T-helper 1 cell treated with Interleukin-12 subunit alpha and Interleukin-12 subunit beta and Interleukin-4 antibody, amounts not matched to agents 30 μg/mL and 1 μg/mL, for 36 hours (primary cell): ENCODE results near the gene CYP2A7.
A peak's percentile ranks its signal among the peaks of the same experiment; 100 is the strongest.
"Not testable (repeated sequence)": the region's sequence is repeated elsewhere in the genome, so short reads cannot be mapped to it uniquely, and the experiment has no call there.

Source experiments
- H3K27ac Mint-ChIP-seq: one replicate; pipeline ENCODE4 v1.8.0; 2021; ENCODE audit warnings: mild to moderate bottlenecking, mixed read lengths
- H3K27me3 Mint-ChIP-seq: one replicate; pipeline ENCODE4 v1.8.0; 2021; ENCODE audit warnings: low read depth, mixed read lengths
- H3K36me3 Mint-ChIP-seq: one replicate; pipeline ENCODE4 v1.8.0; 2021; ENCODE audit warnings: low read depth, mixed read lengths
- H3K4me1 Mint-ChIP-seq: one replicate; pipeline ENCODE4 v1.8.0; 2021; ENCODE audit warnings: low read depth, mixed read lengths
- H3K4me3 Mint-ChIP-seq: one replicate; pipeline ENCODE4 v1.8.0; 2021; ENCODE audit warnings: mild to moderate bottlenecking, moderate library complexity, mixed read lengths
- H3K9me3 Mint-ChIP-seq: one replicate; pipeline ENCODE4 v1.8.0; 2021; ENCODE audit warnings: mixed read lengths

Gene CYP2A7, protein sequence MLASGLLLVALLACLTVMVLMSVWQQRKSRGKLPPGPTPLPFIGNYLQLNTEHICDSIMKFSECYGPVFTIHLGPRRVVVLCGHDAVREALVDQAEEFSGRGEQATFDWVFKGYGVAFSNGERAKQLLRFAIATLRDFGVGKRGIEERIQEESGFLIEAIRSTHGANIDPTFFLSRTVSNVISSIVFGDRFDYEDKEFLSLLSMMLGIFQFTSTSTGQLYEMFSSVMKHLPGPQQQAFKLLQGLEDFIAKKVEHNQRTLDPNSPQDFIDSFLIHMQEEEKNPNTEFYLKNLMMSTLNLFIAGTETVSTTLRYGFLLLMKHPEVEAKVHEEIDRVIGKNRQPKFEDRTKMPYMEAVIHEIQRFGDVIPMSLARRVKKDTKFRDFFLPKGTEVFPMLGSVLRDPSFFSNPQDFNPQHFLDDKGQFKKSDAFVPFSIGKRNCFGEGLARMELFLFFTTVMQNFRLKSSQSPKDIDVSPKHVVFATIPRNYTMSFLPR

GRCh38 chr19:40882062-40882461 is at the start of gene CYP2A7:
TSS of gene CYP2A7 (minus strand) at chr19:40882231. CDS start at chr19:40882210, 21 bp downstream.
- H3K36me3 Mint-ChIP-seq, H3K4me1 Mint-ChIP-seq, H3K9me3 Mint-ChIP-seq, H3K4me3 Mint-ChIP-seq: not testable (repeated sequence)
- Mint-ChIP-seq H3K27ac (peak within 1 kb of the TSS; percentile 5), H3K27me3 (peaks cover 61% of the 10 kb centered on the region)

DNA sequence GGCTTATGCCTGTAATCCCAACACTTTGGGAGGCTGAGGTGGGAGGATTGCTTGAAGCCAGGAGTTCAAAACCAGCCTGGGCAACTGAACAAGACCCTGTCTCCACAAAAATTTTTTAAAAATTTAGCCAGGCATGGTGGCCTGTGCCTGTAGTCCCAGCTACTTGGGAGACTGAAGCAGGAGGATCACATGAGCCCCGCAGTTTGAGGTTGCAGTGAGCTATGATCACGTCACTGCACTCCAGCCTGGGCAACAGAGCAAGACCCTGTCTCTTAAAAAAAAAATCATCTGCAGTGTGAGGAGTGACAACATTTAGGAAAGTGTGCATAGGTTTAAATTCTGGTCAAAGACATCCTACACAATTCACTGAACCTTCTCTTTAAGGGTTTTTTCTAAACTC is 48.8 kb upstream of the CYP2A7 start:
- peaks cover 41% of the 10 kb centered on the region for H3K27me3 Mint-ChIP-seq
- H3K36me3 Mint-ChIP-seq, H3K9me3 Mint-ChIP-seq: not testable (repeated sequence)

DNA sequence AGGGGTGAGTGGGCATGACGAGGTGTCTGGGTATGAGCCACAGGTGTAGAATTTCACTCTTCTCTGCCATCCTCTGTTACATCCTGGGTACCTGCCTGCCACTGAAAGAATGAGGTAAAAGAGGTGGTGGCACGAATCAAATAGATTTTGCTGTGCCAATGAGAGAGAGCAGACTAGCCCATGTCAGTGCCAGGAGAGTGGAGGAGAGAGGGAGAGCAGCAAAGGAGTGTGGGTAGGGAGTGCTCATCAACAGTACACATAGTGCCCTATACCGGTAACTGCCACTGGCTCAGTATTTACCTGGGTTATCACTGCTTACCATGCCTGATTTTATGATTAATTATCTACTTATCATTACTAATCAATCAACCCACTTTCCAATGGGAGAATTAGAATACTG is 47.9 kb upstream of the CYP2A7 start:
- H3K4me3 Mint-ChIP-seq, H3K4me1 Mint-ChIP-seq, H3K9me3 Mint-ChIP-seq, H3K36me3 Mint-ChIP-seq, H3K27ac Mint-ChIP-seq: not testable (repeated sequence)
- peaks cover 43% of the 10 kb centered on the region for H3K27me3 Mint-ChIP-seq

More for the DNA sequence above, 48.8 kb upstream of the CYP2A7 start:
- H3K4me1 Mint-ChIP-seq, H3K4me3 Mint-ChIP-seq, H3K27ac Mint-ChIP-seq: not testable (repeated sequence)

DNA sequence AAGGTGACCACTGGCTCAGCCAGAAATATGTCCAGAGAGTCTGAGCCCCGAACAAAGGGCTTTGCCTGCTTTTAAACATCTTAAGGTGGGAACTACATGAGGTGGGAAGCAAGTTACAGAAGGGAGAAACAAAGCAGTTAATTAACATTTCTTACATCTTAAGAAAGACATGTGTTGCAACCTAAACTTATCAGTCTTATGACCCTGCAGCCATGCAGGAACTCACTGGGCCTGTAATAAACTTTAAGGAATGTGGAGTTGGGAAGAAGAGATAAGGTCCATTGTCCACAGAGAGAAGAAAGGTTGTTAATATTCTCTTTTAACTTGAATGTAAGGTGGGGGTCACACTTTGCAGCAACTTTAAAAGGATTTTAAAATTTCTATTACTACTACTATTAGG is 46.8 kb upstream of the CYP2A7 start:
- H3K27me3 Mint-ChIP-seq: peaks cover 43% of the 10 kb centered on the region
- no peak overlapping the region for H3K4me3 Mint-ChIP-seq
- no peak overlapping the region for H3K27ac Mint-ChIP-seq
- H3K9me3 Mint-ChIP-seq: peaks cover 3% of the 10 kb centered on the region
- H3K4me1 Mint-ChIP-seq: no peaks in the 10 kb centered on the region
- no peaks in the 10 kb centered on the region for H3K36me3 Mint-ChIP-seq

DNA sequence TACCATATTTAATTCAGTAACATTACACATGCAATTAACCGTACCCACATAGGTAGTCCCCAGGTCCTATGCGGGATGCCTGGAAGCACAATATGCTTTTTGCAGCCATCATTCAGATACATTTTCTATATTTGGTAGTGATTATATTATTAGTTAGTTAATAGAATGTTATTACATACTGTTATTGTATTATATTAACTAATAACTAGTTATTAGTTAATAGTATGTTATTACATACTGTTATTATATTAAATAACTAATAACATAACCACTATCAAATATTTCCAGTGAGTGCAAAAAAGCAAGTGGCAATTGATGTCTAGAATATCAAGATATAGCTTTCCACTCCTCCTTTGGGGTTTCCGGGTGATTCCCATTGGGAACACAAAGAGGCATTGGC is 45.5 kb upstream of the CYP2A7 start:
- Mint-ChIP-seq H3K4me1 (no peaks in the 10 kb centered on the region), H3K4me3 (no peak overlapping the region), H3K9me3 (peaks cover 3% of the 10 kb centered on the region), H3K36me3 (no peaks in the 10 kb centered on the region), H3K27me3 (peaks cover 42% of the 10 kb centered on the region), H3K27ac (no peak overlapping the region)

- H3K27ac Mint-ChIP-seq, H3K9me3 Mint-ChIP-seq, H3K4me3 Mint-ChIP-seq, H3K4me1 Mint-ChIP-seq, H3K36me3 Mint-ChIP-seq: not testable (repeated sequence)
- peaks cover 29% of the 10 kb centered on the region for H3K27me3 Mint-ChIP-seq
These were observed 44.2 kb upstream of the CYP2A7 start for GRCh38 chr19:40926276-40926675.

- Mint-ChIP-seq H3K9me3 (peaks cover 19% of the 10 kb centered on the region), H3K27me3 (peaks cover 22% of the 10 kb centered on the region), H3K4me1 (no peaks in the 10 kb centered on the region), H3K27ac (no peak overlapping the region), H3K4me3 (no peak overlapping the region), H3K36me3 (no peaks in the 10 kb centered on the region)
These were observed 41.9 kb upstream of the CYP2A7 start for GRCh38 chr19:40923934-40924391.

DNA sequence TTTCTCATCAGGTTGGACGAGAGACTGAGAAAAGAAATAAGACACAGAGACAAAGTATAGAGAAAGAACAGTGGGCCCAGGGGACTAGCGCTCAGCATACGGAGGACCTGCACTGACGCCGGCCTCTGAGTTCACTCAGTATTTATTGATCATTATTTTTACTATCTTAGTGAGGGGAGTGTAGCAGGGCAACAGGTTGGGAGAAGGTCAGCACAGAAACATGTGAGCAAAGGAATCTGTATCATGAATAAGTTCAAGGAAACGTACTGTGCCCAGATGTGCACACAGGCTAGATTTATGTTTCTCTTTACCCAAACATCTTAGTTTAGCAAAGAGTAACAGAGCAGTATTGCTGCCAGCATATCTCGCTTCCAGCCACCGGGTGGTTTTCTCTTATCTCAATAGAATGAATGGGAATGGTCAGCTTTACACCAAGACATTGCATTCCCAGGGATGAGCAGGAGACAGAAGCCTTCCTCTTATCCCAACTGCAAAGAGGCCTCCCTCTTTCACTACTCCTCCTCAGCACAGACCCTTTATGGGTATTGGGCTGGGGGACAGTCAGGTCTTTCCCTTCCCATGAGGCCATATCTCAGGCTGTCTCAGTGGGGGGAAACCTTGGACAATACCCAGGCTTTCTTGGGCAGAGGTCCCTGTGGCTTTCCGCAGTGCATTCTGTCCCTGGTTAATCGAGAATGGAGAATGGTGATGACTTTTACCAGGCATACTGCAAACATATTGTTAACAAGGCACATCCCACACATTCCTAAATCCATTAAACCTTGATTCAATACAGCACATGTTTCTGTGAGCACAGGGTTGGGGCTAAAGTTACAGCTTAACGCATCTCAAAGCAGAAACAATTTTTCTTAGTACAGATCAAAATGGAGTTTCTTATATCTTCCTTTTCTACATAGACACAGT is 40.5 kb upstream of the CYP2A7 start:
- Mint-ChIP-seq H3K9me3 (peaks cover 19% of the 10 kb centered on the region), H3K27me3 (peaks cover 13% of the 10 kb centered on the region)
- not testable (repeated sequence) for H3K27ac Mint-ChIP-seq, H3K4me1 Mint-ChIP-seq, H3K4me3 Mint-ChIP-seq, H3K36me3 Mint-ChIP-seq

DNA sequence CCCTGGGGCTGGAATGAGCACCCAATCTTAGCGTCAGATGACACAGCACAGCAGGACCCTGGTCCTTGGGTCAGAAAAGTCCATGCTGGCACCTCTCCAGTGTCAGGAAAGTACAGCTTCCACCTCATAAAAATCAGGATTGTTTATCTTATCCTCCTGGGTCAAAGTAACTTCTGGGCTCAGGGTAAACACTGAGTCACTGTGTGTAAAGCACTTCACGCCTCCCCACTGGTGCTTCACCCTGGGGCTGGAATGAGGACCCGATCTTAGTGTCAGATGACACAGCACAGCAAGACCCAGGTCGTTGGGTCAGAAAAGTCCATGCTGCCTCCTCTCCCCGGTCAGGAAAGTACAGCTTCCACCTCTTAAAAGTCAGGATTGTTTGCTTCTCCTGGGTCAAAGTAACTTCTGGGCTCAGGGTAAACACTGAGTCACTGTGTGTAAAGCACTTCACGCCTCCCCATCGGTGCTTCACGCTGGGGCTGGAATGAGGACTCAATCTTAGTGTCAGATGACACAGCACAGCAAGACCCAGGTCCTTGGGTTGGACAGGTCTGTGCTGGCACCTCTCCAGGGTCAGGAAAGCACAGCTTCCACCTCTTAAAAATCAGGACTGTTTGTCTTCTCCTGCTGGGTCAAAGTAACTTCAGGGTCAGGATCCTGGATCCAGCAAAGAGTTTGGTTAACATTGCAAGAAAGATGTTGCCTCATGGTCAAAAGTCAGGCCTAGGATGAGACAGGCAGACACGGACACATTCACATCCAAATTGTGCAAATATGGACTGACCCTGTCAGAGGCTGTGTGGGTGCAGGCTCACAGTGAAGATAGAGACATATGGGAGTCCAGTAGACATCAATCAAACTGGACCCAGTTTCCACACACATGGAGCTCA is 39.2 kb upstream of the CYP2A7 start:
- H3K27ac Mint-ChIP-seq: no peak overlapping the region
- H3K36me3 Mint-ChIP-seq: no peaks in the 10 kb centered on the region
- no peaks in the 10 kb centered on the region for H3K4me1 Mint-ChIP-seq
- no peak overlapping the region for H3K4me3 Mint-ChIP-seq
- H3K9me3 Mint-ChIP-seq: peaks cover 23% of the 10 kb centered on the region
- H3K27me3 Mint-ChIP-seq: peaks cover 15% of the 10 kb centered on the region

DNA sequence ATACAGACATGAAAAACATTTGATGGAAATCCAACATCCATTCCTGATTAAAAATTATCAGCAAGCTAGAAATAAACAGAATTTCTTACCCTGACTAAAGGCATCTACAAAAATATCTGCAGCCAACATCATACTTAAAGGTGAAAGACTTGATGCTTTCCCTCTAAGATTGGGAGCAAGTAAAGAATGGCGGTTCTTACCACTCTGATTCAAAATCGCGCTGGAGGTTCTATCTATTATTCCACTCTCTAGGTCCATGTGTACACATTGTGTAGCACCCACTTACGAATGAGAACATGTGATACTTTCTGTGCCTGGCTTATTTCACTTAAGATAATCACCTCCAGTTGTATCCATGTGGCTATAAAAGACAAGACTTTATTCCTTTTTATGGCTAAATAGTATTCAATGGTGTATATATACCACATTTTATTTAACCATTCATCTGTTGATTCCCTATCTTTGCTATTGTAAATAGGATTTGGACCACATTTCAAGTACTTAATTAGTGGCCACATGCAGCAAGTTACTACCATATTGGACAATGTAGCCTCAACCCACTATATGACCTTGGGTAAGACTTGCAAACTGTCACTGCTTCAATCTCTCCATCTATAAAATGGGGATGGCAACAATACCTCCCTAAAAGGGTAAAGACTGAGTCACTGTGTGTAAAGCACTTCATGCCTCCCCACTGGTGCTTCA is 38.4 kb upstream of the CYP2A7 start:
- Mint-ChIP-seq H3K9me3 (peaks cover 20% of the 10 kb centered on the region), H3K36me3 (no peaks in the 10 kb centered on the region), H3K4me1 (no peaks in the 10 kb centered on the region), H3K4me3 (no peak overlapping the region), H3K27me3 (peaks cover 17% of the 10 kb centered on the region), H3K27ac (no peak overlapping the region)

DNA sequence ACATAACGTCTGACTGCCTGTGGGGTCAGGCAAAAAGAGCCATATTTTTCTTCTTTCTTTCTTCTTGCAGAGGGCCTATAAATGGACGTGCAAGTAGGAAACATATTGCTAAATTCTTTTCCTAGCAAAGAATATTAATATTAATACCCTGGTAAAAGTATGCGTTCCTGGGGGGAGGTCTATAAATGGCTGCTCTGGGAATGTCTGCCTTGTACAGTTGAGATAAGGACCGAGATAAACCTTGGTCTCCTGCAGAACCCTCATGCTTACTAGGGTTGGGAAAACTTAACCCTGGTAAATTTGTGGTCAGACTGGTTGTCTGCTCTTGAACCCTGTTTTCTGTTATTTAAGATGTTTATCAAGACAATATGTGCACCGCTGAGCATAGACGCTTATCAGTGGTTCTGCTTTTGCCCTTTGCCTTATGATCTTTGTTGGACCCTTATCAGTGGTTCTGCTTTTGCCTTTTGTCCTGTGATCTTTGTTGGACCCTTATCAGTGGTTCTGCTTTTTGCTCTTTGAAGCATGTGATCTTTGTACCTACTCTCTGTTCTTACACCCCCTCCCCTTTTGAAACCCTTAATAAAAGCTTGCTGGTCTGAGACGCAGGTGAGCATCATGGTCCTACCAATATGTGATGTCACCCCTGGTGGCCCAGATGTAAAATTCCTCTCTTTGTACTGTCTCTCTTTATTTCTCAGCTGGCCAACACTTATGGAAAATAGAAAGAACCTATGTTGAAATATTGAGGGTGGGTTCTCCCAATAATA is 37.7 kb upstream of the CYP2A7 start:
- not testable (repeated sequence) for H3K4me3 Mint-ChIP-seq, H3K4me1 Mint-ChIP-seq, H3K27ac Mint-ChIP-seq, H3K36me3 Mint-ChIP-seq
- peaks cover 20% of the 10 kb centered on the region for H3K9me3 Mint-ChIP-seq
- peaks cover 24% of the 10 kb centered on the region for H3K27me3 Mint-ChIP-seq

DNA sequence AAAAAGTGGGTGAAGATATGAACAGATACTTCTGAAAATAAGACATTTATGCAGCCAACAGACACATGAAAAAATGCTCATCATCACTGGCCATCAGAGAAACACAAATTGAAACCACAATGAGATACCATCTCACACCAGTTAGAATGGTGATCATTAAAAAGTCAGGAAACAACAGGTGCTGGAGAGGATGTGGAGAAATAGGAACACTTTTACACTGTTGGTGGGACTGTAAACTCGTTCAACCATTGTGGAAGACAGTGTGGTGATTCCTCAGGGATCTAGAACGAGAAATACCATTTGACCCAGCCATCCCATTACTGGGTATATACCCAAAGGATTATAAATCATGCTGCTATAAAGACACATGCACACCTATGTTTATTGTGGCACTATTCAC is 36.3 kb upstream of the CYP2A7 start:
- not testable (repeated sequence) for H3K27ac Mint-ChIP-seq, H3K4me3 Mint-ChIP-seq, H3K36me3 Mint-ChIP-seq, H3K4me1 Mint-ChIP-seq
- Mint-ChIP-seq H3K27me3 (peaks cover 32% of the 10 kb centered on the region), H3K9me3 (peaks cover 23% of the 10 kb centered on the region)

DNA sequence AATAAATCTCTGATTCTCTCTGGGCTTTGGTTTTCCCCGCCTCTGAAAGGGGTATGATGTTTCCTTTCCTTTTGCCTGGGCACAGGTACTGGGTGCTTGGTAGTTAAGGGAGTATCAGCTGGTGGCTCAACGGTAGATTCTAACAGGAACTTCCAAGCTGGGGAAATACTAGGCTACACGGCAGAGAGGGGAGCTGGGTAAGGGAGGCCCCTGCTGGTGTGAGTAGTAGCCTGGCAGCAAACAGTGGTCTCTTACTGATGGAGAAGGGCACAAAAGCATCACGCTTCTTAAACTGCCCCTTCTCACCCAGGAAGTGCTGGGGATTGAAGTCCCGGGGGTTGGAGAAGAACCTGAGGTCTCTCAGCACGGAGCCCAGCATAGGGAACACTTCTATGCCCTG is 26.9 kb upstream of the CYP2A7 start:
- Mint-ChIP-seq H3K4me3 (no peak overlapping the region), H3K27ac (peak overlapping the region; percentile 6), H3K4me1 (no peaks in the 10 kb centered on the region), H3K36me3 (no peaks in the 10 kb centered on the region), H3K27me3 (peaks cover 19% of the 10 kb centered on the region), H3K9me3 (no peaks in the 10 kb centered on the region)
